ENCODE measurements around the gene PER3.

Gene PER3

DNA sequence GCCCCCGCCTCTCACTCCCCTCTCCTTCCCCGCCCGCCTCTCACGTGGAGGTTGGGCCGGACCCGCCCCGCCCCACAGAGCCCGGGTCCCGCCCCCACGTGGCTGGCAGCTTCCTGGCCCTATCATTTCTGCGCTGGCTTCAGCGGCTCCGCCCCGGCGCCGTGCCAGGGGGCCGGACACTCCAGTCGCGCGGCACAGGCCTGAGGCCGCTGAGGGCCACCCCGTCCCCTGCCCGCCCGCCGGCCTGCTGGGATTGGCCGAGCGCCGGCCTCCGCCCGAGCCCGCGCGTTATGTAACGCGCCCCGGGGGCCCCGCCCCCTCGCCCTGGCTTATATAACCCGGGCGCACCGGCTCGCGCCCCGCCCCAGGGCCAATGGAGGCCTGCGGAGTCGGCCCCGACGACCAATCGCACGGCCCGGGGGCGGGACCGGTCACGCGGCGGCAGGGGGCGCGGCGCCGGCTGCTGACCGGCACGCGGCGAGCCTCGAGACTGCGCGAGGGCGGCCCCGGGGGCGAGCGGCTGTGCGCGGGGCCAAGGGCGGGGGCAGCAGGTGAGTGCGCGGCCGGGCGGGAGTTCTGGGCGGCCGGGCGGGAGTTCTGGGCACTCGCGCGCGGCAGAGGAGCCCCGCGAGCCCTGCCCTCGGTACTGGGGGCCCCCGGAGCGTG is at the start of gene PER3:
PER3 (plus strand) TSS at position 466 of the 666 bp plus-strand sequence. CDS start 587 bp downstream, outside the sequence.
- DNase-seq: peak; percentile 95 to 98

DNA sequence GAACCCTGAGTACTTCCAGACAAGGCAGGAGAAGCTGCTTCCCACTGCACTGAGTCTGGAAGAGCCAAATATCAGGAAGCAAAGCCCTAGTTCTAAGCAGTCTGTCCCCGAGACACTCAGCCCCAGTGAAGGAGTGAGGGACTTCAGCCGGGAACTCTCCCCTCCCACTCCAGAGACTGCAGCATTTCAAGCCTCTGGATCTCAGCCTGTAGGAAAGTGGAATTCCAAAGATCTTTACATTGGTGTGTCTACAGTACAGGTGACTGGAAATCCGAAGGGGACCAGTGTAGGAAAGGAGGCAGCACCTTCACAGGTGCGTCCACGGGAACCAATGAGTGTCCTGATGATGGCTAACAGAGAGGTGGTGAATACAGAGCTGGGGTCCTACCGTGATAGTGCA is 46.0 kb upstream of the PER3 start:
- no peak for DNase-seq

GRCh38 chr1:7743346-7743745 is 40.7 kb upstream of the PER3 start:
- DNase-seq: no peak

- no peak for DNase-seq
These were observed 39.2 kb upstream of the PER3 start for GRCh38 chr1:7744882-7745281.

DNA sequence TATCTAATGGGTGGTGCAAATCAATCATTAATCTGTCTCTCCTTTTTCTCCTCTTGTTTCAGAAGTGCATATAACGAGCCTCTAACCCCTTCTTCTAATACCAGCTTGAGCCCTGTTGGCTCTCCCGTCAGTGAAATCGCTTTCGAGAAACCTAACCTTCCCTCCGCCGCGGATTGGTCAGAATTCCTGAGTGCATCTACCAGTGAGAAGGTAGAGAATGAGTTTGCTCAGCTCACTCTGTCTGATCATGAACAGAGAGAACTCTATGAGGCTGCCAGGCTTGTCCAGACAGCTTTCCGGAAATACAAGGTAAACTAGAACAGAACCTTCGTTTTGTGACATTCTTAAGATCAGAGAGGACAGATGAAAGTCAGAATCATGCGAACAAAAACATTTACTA is 38.3 kb upstream of the PER3 start:
- no peak for DNase-seq

GRCh38 chr1:7747605-7748004 is 36.5 kb upstream of the PER3 start:
- no peak for DNase-seq

DNA sequence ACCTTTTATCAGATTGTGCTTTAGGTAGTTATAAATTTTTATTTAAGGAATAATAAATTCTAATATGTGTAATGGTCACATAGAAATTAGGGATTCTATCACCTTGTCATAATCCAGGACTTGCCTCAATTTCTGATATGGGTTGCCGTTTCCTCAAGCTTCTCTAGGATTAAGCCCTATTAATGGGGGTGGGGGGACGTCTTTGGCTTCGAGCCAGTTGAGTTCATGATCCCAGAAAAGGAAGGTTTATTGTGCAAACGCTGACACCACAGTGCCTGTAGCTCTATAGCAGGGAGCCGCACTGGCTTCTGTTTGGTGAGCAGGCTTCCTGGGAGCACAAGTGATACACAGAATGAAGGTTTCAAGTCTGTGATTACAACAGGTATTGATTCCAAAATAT is 35.0 kb upstream of the PER3 start:
- no peak for DNase-seq

- no peak for DNase-seq
These were observed 32.9 kb upstream of the PER3 start for GRCh38 chr1:7751174-7751573.

DNA sequence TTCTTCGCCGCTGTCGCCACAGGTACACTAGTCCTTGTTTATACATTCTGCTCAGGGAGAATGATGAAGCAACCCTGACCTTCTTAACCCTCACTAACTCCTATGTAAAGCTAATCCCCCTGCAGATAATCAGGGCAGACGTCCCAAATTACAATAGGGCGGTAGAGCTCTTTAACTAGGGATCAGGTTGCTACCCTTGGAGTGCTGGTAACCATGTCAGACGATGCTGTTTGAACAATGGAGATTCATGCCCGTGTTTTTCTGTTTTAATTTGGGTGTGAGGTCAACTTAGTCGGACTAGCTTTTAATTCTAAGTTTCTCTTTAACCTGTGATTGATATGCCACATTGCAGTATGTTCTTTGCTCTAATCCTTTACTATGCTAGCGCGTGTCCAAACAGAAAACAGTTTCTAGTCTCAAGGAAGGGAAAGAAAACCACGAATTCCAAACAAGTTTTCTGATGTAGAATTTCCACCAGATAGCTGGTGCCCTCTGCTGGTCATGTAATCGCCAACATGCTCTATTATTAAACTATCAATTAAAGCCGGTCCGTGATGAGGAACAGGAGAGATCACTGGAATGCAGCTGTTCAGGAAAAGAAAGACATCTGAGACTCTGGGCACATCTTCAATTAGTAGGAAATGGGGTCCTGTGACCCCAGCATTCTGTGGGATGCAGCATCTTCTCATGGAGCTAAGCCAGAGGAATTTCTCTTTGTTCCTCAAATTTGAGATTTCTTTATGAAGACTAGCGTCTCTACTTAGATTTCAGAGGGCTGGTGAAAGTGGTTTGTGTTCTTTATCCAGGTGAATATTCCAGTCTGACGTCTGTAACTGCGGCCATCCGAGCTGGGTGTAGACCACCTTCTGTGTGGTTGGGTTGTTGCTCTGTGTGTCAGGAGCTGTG is 31.3 kb upstream of the PER3 start:
- DNase-seq: peak in 1 of 2 experiments; percentile 20

- no peak for DNase-seq
These were observed 30.4 kb upstream of the PER3 start for GRCh38 chr1:7753641-7754040.

GRCh38 chr1:7754234-7754633 is 29.9 kb upstream of the PER3 start:
- DNase-seq: no peak

DNA sequence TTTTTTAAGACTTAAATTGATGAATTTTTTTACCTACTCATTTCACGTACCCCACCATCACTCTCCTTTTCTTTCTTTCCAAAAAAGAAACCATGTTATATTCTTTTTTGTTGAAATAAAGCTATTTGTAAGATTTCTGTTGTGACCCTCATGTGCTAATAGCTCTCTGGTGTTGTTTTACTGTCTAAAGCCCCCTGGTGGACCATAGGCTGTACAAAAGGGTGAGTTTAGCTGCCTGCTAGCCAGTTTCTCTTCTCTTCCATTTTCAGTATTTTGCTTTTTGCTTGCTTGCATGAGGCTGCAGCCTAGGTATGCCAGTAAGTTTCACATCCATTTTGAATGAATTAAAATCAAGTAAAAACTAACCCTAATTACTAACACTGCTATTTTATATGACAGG is 28.6 kb upstream of the PER3 start:
- no peak for DNase-seq

- no peak for DNase-seq
These were observed 23.8 kb upstream of the PER3 start for GRCh38 chr1:7760245-7760644.

- no peak for DNase-seq
These were observed 23.0 kb upstream of the PER3 start for GRCh38 chr1:7761103-7761502.

DNA sequence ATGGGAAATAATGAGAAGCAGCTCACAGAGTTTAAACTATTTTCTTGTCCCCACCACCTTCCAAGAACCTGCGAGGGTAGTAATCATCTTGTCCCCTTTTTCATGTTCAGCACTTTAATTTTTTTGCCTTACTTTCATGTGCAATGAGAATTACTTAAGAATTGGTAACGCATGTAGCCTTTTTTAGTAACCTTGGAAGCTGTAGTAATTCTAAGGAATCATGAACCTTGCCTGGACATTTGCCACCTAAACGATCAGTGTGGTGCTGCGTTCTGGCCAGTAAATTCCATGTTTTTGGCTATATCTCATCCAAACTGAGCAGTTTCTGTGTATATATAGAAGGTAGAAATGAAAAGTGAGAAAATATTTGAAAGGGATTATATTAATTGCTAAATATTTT is 16.9 kb upstream of the PER3 start:
- DNase-seq: no peak

DNA sequence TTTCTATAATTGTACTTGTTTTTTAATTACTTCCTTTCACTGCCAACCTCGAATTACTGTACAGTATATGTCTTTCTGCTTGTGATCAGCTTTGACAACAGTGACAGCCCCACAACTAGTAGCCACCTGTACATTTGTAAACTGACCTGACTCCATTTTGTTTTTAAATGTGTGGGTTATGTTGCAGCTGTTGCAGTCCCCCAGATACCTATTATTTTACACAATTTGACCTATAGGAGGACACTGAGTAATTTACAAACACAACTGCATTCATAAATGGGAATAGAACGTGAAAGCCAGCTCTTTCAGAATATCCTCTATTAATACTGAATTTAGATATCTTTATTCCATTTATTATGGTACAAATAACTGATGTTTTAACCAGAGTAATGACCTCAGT is 15.5 kb upstream of the PER3 start:
- peak; percentile 23 to 33 for DNase-seq

DNA sequence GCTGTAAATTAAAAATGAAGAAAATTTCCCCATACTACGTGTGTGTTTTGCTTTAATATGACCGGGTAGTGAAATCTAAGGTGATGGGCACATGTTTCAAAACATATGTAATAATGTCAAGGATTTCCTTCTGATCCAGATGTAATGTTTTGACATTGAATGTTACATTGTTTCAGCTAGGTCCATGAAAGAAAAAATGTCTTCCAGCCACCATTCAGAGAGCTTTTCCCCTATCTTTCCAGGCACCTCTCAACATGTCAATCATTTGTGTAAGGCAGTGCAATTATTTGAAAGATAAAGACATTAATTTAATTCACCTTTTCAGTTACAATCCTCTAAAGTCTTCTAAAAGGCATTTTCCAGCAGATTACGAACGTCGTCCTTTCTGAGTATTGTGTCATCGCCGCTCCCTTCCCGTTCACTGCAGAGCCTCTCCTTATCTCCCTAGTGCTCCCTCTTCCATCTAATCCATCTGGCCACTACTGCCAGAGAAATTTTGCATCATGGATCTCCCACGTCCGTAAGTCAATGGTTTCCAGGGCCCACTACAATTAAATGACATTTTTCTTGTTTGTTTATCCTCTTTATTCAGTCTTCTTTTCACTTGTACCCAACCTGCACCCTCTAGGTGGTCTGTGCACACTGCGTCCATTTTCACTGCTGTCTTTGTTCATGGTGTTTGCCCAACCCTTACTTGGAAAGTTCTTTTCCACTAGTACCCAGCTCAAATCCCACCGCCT is 14.2 kb upstream of the PER3 start:
- peak; percentile 28 to 63 for DNase-seq

DNA sequence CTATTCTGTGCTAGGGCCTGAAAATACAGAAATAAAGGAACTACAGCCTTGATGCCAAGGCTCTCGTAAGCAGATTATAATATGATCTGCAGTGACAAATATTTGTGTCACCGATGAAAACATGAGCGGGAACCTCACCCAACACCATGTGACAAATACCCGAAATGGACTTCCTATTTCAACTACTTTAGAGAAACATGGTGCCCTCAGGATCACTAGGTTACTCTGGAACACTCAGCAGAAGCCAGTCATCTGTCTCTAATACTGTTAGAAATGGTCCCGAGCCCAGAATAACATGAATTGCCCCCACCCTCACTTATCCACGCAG is 13.5 kb upstream of the PER3 start:
- DNase-seq: no peak

DNA sequence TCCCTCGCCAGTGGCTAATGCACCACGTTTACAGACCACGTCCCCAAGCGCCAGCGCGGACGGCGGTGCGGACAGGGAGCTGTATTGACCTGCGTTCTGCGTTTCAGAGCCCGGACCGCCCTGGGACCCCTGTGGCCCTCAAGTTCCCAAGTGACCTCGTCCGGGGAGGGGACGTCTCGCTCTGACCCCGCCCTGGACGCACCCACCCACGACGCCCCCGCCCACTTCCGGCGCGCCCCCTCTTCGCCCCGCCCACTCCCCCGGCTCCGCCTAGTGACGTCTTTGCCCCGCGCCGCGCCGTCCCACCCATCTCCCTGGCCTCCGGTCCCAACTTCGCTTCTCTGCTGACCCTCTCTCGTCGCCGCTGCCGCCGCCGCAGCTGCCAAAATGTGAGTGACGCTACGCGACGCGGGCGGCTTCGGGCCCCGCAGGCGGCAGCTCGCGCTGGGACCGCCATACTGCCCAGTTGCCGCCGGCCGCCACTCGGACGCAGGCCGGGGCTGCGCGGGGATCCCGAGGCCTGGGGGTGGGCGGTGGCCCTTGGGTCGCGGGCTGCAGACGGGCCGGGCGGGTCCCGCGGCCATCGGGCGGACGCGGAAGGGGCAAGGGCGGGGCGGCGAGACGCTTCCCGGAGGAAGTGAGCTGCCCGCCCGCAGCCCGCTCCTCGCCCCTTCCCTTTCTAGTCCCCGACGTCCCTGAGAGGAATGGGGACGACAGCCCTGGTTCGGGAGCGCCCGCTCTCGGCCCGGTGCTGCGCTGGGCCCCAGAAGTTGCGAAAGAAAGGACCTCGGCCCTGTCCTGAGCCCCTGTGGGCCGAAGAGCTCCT is 12.9 kb upstream of the PER3 start, which contains the start of gene VAMP3:
VAMP3 (plus strand) TSS at position 300 of the 826 bp plus-strand sequence; CDS start at position 388, 88 bp downstream.
- peak; percentile 78 to 82 for DNase-seq

GRCh38 chr1:7771823-7772299 is 12.2 kb upstream of the PER3 start:
- DNase-seq: no peak

GRCh38 chr1:7777591-7777990 is 6.5 kb upstream of the PER3 start:
- no peak for DNase-seq

DNA sequence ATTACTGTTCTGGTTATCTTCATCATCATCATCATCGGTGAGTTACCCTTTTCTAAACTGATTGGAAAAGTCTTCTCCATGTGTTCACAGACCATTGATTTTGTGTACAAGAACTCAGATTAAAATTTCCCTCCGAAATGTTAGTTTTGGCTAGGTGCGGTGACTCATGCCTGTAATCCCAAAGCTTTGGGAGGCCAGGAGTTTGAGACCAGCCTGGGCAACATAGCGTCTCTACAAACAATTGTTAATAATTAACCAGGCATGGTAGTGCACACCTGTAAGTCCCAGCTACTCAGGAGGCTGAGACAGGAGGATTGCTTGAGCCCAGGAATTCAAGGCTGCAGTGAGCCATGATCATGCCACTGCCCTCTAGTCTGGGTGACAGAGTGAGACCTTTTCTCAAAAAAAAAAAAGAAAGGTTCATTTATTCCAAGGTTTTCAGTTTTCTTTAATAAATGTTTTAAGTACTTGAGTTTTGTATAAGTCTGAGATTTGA is 5.9 kb upstream of the PER3 start:
- DNase-seq: no peak
